Smooth muscle cell (in vitro differentiated cells): ENCODE data around the gene EVA1B. TPM values are rescaled to one million over a fixed set of nuclear protein-coding genes. Genes with fewer than 3 reads are reported as not detected.
A peak's percentile ranks its signal among the peaks of the same experiment; 100 is the strongest.

Experiments
- DNase-seq: peaks from one replicate; lab custom pipeline; 2025; ENCODE audit not compliant: unreplicated experiment; lab: John Stamatoyannopoulos, UW
- H2AFZ ChIP-seq: fragments of 200-600 bp; sonication (generic); 2 replicates; pipeline ENCODE4 v1.6.0; 2016; ENCODE audit warnings: antibody characterized with exemption, low read depth, mild to moderate bottlenecking
- H3F3A ChIP-seq: fragments of 200-600 bp; sonication (generic); 2 replicates; pipeline ENCODE4 v1.6.0; 2017; ENCODE audit warnings: antibody characterized with exemption, low read depth
- H3K27ac ChIP-seq: fragments of 200-600 bp; sonication (generic); 2 replicates; pipeline ENCODE4 v1.5.1; 2016; ENCODE audit warnings: low read depth, mild to moderate bottlenecking
- H3K27me3 ChIP-seq: fragments of 200-600 bp; sonication (generic); 2 replicates; pipeline ENCODE4 v1.6.1; 2016; ENCODE audit warnings: low read depth, mild to moderate bottlenecking
- H3K36me3 ChIP-seq: fragments of 200-600 bp; sonication (generic); 2 replicates; pipeline ENCODE4 v1.5.1; 2016; ENCODE audit warnings: low read depth
- H3K4me1 ChIP-seq: fragments of 200-600 bp; sonication (generic); 2 replicates; pipeline ENCODE4 v1.5.1; 2016; ENCODE audit warnings: low read depth
- H3K4me2 ChIP-seq: fragments of 200-600 bp; sonication (generic); 2 replicates; pipeline ENCODE4 v1.6.0; 2016; ENCODE audit warnings: mild to moderate bottlenecking
- H3K4me3 ChIP-seq: fragments of 200-600 bp; sonication (generic); 2 replicates; pipeline ENCODE4 v1.5.1; 2016; ENCODE audit warnings: mild to moderate bottlenecking
- H3K79me2 ChIP-seq: fragments of 200-600 bp; sonication (generic); 2 replicates; pipeline ENCODE4 v1.6.0; 2016; ENCODE audit warnings: low read depth, mild to moderate bottlenecking
- H3K9ac ChIP-seq: fragments of 200-600 bp; sonication (generic); 2 replicates; pipeline ENCODE4 v1.6.0; 2016; ENCODE audit warnings: low read depth
- H3K9me3 ChIP-seq: fragments of 200-600 bp; sonication (generic); replicated peaks from 2 replicates; pipeline ENCODE4 v1.5.1; 2016; ENCODE audit warnings: low read depth
- H4K20me1 ChIP-seq: fragments of 200-600 bp; sonication (generic); 2 replicates; pipeline ENCODE4 v1.6.0; 2016; ENCODE audit warnings: low read depth
- CTCF ChIP-seq: fragments of 200-600 bp; sonication (generic); IDR thresholded peaks from 2 replicates; pipeline ENCODE4 v1.5.1; 2017; ENCODE audit warnings: borderline replicate concordance, mild to moderate bottlenecking, antibody characterized with exemption; ENCODE audit not compliant: insufficient read depth, poor library complexity, severe bottlenecking
- WGBS: methylation state at CpG from one replicate; pipeline ENCODE4 v1.1.7; 2016; ENCODE audit warnings: low lambda C conversion rate; 5-methylcytosine and 5-hydroxymethylcytosine counted together
- polyA plus RNA-seq: library from polyadenylated mRNA; unstranded; fragments of >200 nt; fragmentation: Nextera tagmentation; extraction: Ambion mirVana; gene quantifications from 2 replicates; pipeline ENCODE4 v1.2.1, GENCODE V29; 2016
- total RNA-seq: library from RNA; depleted of rRNA; stranded (reverse); fragments of >200 nt; gene quantifications from 2 replicates; pipeline ENCODE4 v1.2.3, GENCODE V29; 2014

The EVA1B gene
- total and polyA plus RNA-seq, 2 experiments from 2014 or later, result 88.7 to 164 TPM

- DNase-seq, result no peak
- WGBS, result 9% methylated on average over 23 of the region's 23 CpGs
- Histone ChIP-seq H4K20me1 (peaks cover 16% of the 10 kb centered on the region), H3K4me3 (peak overlapping the region; percentile 83), H3K79me2 (peaks cover 3% of the 10 kb centered on the region), H3F3A (peaks cover 18% of the 10 kb centered on the region), H3K4me2 (peak overlapping the region; percentile 97), H3K9me3 (no peaks in the 10 kb centered on the region), H2AFZ (no peak overlapping the region), H3K36me3 (no peaks in the 10 kb centered on the region), H3K9ac (no peak overlapping the region), H3K27ac (peak overlapping the region; percentile 83), H3K4me1 (peaks cover 27% of the 10 kb centered on the region), H3K27me3 (no peaks in the 10 kb centered on the region)
- TF ChIP-seq CTCF, result no peak
Measured at GRCh38 chr1:36320767-36321118, 2.7 kb downstream of the EVA1B start.

DNA sequence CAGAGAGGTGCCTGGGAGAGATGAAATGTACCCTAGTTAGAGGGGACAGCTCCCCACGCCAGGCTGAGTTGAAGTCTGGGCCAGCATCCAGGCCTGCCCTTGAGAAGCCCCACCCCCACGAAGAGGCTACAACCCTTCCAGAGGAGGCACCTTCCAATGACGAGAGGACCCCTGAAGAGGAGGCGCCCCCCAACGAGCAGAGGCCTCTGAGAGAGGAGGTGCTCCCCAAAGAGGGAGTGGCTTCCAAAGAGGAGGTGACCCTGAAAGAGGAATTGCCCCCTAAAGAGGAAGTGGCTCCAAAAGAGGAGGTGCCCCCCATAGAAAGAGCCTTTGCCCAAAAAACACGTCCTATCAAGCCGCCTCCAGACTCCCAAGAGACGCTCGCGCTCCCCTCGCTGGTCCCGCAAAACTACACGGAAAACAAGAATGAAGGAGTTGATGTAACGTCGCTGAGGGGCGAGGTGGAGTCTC, 3.1 kb downstream of the EVA1B start:
- no peak overlapping the region for H3K27ac ChIP-seq
- no peak for DNase-seq
- 56% methylated on average over 16 of the region's 16 CpGs for WGBS
- H3K4me3 ChIP-seq, result peak overlapping the region; percentile 83
- peaks cover 16% of the 10 kb centered on the region for H4K20me1 ChIP-seq
- H3F3A ChIP-seq, result peaks cover 18% of the 10 kb centered on the region
- H3K9ac ChIP-seq, result no peak overlapping the region
- H3K4me1 ChIP-seq, result peaks cover 27% of the 10 kb centered on the region
- H2AFZ ChIP-seq, result no peak overlapping the region
- H3K4me2 ChIP-seq, result peak overlapping the region; percentile 97
- no peaks in the 10 kb centered on the region for H3K36me3 ChIP-seq
- H3K27me3 ChIP-seq, result no peaks in the 10 kb centered on the region
- no peaks in the 10 kb centered on the region for H3K9me3 ChIP-seq
- H3K79me2 ChIP-seq, result peaks cover 3% of the 10 kb centered on the region
- TF ChIP-seq CTCF, result no peak

DNA sequence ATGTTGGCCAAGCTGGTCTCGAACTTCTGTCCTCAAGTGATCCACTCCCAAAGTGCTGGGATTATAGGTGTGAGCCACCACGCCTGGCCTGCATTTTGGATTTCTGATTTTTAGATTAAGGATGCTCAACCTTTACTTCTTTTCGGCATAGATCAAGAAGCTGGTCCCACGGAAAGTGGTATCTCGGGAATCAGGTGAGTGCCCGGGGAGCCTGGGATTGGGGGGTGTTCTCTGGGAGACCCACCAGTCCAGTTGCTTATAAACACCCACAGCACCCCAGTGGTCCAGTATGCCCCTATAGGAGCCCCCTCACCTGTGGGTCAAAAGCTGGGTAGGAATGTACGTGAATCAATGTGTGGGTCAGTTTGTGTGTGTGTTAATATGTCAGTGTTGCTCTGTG, 14.0 kb downstream of the EVA1B start:
- H3K27ac ChIP-seq, result no peak overlapping the region
- peaks cover 26% of the 10 kb centered on the region for H4K20me1 ChIP-seq
- TF ChIP-seq CTCF, result no peak
- no peaks in the 10 kb centered on the region for H3K27me3 ChIP-seq
- 97% methylated on average over 7 of the region's 7 CpGs for WGBS
- no peak overlapping the region for H2AFZ ChIP-seq
- no peak for DNase-seq
- no peak overlapping the region for H3K4me3 ChIP-seq
- peaks cover 19% of the 10 kb centered on the region for H3K79me2 ChIP-seq
- peaks cover 6% of the 10 kb centered on the region for H3F3A ChIP-seq
- no peak overlapping the region for H3K4me2 ChIP-seq
- H3K36me3 ChIP-seq, result no peaks in the 10 kb centered on the region
- no peak overlapping the region for H3K9ac ChIP-seq
- peaks cover 10% of the 10 kb centered on the region for H3K4me1 ChIP-seq
- no peaks in the 10 kb centered on the region for H3K9me3 ChIP-seq

- H3K27ac ChIP-seq, result no peak overlapping the region
- H2AFZ ChIP-seq, result no peak overlapping the region
- H3F3A ChIP-seq, result peaks cover 13% of the 10 kb centered on the region
- no peak for TF ChIP-seq CTCF
- peaks cover 22% of the 10 kb centered on the region for H4K20me1 ChIP-seq
- no peaks in the 10 kb centered on the region for H3K27me3 ChIP-seq
- H3K9ac ChIP-seq, result peak overlapping the region; percentile 71
- peaks cover 19% of the 10 kb centered on the region for H3K79me2 ChIP-seq
- H3K4me2 ChIP-seq, result peak overlapping the region; percentile 98
- WGBS, result 76% methylated on average over 9 of the region's 10 CpGs
- H3K4me3 ChIP-seq, result peak overlapping the region; percentile 84
- DNase-seq, result no peak
- H3K9me3 ChIP-seq, result no peaks in the 10 kb centered on the region
- no peaks in the 10 kb centered on the region for H3K36me3 ChIP-seq
- peaks cover 10% of the 10 kb centered on the region for H3K4me1 ChIP-seq
Measured at GRCh38 chr1:36307601-36308330, 15.7 kb downstream of the EVA1B start.
